HG03097 (cell line): ENCODE results near the gene GADD45G.

ENCODE experiments used
- ATAC-seq: cut with Tn5 transposase; IDR thresholded peaks from one replicate; pipeline ENCODE4 v1.9.1; 2021; ENCODE audit not compliant: unreplicated experiment, low FRiP score

The GADD45G gene, protein sequence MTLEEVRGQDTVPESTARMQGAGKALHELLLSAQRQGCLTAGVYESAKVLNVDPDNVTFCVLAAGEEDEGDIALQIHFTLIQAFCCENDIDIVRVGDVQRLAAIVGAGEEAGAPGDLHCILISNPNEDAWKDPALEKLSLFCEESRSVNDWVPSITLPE

DNA sequence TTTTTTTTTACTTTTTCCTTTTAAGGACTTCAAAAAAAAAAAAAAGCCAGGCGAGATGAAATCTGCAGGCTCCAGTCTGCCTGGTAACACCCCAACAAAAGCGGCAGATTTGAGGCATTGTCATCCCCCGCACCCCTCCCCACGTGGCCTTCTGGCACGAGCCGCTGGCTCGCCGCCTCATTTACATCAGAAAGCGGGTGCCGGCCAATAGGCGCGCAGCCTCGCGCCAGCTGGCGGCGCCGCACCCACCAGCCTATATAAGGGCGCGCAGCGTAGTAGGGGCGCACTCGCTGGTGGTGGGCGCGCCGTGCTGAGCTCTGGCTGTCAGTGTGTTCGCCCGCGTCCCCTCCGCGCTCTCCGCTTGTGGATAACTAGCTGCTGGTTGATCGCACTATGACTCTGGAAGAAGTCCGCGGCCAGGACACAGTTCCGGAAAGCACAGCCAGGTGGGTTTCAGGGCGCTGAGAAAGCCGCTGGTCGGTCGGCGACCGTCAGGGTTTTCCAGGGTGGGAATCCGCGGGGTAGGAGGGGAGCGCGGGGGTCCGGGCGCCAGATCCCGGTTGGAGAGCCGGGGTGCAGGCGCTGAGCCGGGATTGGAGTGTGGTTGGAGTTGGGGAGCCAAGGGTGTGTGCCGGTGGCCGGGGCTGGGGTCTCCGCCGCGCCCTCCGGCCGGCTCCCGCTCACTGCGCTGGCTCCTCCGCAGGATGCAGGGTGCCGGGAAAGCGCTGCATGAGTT lies at the start of gene GADD45G:
Gene GADD45G, plus strand, starts transcription at position 284 of the 736 bp plus-strand sequence. Its CDS starts 110 bp downstream, at position 394.
- peak; percentile 47 for ATAC-seq

DNA sequence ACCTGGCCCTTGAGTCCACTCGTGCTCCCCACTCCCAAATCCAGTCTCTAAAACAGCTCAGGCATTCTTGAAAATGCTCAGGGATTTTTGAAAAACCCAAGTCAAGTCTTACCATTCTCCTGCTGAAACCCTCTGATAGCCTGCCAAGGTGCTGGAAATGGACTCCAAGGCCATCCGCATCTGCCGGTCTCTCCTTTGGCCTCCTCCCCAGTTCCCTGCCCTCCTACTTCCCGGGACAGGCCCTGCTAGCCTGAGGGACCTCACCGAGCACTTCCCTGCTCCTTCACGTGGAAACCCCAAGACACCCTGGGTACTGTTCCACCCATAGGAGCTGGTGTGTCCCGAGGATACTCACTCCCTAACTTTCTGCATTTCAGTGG lies 49.8 kb upstream of the GADD45G start:
- ATAC-seq: no peak

DNA sequence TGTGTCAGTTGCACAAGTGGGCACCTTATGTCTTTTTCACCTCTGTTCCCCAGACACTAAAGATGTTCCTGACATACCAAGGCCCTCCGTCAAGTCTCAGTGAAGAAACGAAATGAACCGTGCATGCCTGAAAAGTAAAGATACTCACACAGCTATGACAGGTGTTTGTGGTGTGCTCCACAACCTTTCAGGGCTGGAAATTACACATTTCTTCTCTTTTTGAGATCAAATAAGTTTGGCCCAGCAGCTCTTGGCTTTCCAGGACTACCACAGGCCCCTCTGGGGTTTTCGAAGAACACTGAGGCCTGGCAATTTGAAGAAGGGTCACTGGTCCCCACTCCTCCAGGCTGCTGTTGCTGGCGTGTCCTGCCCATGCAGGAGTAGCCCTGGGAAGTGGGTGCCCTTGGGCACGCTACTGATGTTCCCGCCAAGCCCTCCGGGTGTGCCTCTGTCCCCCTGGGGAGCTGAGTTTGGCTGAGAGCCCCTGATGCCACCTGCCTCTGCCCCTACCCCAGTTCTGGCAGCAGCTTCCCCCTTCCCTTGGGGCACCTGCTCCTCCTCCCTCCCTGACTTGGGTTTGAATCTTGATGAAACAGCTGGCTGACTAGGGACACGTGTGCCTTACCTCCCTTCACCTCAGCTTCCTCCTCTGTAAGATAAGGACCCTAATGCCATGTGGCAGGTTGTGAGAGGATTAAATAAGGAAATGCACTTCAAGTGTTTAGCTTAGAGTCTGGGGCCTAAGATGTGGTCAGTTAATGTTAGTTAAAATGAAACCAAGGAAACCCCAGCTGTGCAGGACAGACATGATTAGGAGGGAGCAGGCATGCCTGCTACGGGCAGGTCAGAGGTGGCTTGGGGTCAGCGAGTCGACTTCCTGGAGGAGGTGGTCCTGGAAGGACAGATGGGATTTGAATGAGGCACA lies 49.1 kb upstream of the GADD45G start:
- ATAC-seq: peak; percentile 65

DNA sequence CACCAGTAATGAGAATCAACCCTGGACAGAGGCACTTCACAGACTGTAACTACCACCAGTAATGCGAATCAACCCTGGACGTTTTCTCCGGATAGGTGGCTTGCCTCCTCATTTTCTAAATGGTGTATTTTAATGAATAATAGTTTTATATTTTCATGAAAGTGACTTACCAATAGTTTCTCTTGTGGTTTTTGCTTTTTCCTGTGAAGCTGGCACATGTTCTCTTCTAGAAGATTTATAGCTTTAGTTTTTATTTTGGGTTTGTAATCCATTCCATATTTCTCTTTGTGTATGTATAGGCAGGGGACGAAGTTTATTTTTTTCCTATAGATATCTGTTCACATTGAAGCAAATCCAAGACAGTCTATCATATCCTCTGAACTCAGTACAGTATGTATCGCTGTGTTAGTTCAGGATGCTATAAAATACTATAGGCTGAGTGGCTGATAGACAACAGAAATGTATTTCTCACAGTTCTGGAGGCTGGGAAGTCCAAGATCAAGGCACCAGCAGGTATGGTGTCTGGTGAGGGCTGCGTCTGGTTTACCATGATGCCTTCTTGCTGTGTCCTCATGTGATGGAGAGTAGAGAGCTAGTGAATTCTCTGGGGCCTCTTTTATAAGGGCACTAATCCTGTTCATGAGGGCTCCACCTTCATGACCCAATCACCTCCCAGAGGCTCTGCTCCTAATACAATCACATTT lies 46.5 kb upstream of the GADD45G start:
- no peak for ATAC-seq

DNA sequence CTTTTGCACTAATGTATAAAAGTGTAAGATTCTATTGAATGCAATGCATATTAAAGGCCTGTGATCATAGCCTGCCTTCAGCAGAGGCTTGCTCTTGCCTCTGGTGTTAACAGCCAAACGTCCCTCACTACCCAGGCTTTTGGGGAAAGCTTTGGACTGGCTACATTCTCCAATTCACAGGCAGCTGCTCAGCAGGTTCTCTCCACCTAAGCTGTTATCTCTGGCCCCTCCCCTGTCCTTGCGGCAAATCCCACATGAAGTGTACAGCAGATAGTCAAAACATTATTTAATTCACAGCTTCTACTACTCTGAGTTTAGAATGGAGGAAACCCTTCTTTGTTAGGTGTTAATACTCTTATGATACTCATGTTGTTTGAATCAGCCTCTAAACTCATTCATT lies 45.9 kb upstream of the GADD45G start:
- no peak for ATAC-seq

DNA sequence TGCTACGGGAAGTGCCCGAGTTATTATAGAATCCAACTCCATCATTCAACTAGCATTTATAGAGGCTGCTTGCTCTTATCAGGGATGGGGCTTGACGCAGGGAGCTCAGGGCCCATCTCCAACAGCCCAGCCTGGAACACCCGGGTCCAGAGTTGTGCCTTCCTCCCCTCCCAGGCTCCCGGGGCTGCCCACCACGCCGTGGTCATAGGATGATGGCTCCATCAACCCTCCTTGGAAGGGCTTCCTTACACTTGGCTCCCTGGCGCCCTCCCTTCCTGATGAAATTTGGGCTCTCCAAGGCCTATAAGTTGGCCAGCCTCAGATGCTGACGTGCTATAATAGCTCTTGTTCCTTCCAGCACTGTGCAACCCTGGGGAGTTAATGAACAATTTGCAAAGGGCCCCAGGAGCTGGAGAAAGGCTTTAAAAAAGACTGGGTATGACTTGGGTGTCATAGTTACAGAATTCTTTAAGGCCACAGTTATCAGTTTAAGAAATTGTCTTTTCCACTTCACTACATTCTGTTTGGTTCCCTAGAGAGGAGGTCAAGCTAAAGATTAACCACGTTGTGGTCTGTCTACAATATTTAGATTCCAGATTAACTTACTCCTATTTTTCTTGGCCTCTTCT lies 42.5 kb upstream of the GADD45G start:
- no peak for ATAC-seq

DNA sequence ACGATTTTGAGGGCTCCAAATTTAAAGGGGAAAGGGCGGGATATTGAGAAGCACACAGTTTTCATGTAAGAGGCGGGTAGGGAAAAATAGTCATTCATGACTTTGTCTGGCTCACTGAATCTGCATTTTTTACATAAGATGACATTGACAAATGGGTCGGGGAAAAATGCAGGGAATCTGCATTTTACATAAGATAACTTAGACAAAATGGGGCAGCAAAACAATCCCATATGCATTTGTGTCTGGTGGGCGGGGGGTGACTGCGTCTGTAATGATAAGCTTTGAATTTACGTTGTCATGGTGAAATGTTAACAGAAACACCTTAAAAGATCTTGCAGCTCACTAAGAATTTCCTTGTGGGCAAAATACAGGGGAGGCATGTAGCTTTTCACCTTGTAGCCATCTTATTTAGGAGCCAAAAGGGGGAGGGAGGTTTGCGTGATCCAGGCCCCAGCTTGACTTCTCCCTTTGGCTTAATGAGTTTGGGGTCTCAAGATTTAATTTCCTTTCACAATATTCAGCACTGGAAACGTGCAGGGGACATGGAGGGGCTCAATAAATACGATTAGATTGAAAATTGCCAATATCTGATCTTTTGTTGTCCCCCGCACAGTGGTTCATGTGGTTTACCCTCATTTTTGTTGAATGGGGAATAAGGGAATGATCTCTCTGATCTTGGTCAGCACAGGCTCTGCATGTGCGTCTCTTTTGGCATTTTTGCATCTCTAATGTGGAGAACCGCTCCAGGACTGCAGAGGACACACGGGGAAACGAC lies 41.1 kb upstream of the GADD45G start:
- ATAC-seq: no peak

DNA sequence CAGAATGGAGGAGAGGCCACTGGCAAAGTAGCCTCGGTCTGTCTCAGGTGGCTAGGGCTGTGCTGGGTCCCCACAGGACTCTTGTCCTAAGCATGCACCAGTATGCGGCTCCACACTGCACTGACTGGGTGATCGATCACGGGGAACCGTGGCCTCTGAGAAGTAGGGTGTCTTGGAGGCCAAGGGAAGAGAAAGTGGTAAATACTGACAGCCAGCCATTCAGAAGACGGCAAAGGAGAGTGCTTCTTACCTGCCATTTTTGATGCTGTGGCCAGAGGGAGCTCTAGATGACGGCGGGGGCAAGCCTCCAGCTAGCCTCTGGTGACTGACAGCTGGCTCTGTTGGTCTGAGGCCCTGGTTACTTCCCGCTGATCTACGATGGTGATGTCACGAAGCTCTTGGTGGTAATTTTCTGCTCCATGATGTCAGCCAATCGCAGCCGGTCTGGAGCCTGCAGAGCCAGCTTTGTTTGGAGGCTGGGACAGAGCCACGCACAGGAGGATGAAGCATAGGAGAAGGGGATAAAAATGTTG lies 40.4 kb upstream of the GADD45G start:
- no peak for ATAC-seq

DNA sequence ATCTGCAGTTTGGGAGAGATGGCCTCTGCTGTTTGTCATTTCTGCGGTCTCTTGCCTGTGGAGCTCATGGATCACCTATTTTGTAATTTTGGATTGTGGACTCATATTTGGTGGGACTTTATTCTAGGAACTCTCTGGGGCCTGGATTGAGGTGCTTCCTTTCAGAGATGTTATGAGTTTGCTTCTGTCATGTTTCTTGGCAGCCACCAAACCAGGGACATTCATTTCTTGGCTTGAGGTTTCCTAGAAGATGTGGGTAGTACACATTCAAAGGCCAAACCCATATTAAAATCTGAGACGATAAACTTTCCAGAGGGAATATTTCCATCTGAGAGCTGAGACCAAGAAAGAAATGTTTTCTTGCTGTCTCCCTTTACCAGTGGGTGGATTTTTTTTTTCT lies 37.2 kb upstream of the GADD45G start:
- ATAC-seq: no peak

DNA sequence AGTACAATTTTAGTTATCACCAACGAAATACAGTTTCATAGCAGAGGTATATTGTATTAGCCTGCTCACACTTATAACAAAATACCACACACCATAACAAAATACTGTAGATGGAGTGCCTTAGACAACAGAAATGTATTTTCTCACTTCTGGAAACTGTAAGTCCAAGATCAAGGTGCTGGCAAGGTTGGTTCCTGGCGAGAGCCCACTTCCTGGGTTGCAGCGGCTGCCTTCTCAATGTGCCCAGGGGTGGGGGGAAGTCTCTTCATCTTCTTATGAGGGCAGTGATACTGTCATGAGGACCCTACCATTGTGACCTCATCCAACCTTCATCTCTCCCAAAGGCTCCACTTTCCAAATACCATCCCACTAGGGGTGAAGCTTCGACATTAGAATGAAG lies 30.5 kb upstream of the GADD45G start:
- no peak for ATAC-seq

DNA sequence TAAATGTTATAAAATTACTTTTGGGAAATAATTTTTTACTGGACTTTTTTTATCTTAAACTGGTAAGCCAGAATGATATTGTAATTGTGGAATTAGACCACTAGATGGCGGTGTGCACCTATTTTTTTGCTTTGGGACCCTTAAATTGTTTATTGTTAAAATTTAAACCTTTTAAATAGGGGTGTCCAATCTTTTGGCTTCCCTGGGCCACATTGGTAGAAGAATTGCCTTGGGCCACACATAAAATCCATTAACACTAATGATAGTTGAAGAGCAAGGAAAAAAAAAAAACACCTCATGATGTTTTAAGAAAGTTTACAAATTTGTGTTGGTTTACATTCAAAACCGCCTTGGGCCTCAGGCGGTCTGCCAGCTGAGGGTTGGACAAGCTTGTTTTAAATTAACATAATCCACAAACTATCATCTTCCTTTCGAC lies 28.4 kb upstream of the GADD45G start:
- no peak for ATAC-seq

DNA sequence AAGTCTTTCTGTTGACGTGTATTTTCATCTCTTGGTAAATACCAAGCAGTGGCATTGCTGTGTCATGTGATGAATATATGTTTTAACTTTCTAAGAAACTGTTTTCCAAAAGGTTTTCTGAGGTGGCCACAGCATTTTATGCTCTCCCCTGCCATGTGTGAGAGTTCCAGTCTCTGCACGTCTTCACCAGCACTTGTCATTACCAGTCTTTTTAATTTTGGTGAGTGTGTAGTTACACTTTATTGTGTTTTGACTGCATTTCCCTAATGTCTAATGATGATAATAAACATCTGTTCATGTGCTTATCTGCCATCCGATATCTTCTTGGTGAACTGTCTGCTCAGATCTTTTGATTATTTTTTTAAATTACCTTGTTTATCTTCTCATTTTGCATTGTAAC lies 27.4 kb upstream of the GADD45G start:
- ATAC-seq: no peak

DNA sequence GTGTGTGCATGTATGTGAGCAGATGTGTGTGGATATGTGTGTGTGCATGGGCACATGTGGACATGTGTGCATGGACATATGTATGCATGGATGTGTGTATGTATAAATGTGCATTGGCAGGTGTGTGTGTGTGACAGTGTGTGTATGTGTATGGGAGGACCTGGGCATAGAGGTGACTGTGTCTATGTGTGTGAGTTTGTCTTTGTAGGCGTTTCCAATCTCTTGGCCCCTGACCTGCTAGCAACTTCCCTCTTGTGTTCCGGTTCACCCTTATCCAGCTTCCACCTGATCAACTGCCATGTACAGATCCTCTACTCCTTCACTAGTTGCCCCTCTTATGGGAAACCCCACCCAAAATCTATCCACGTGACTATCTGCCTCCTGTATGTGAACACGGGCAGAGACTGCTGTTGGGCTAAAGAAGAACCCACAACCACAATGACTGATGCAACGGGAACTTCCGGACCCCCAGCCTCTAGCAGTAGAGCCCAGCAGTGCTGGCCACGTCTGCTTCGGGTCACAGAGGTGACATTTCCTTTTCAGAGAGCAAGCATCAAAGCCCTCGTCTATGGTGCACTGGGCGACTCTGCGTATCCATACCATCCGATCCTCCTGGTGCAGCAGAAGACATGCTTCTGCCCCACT lies 24.9 kb upstream of the GADD45G start:
- no peak for ATAC-seq

DNA sequence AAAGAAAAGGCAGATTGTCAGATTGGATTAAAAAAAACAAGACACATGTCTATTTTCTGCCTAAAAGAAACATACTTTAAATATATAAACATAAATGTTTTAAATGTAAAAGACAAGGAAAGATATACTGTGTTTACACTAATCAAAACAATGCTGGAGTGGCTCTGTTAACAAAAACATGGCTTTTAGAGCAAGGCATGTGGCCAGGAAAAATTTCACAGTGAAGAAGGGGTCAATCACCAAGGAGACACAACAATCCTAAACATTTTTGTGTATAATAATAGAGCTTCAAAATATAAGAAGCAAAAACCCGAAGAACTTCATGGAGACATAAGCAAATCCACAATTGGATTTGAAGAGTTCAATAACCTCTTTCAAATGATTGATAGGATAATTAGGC lies 18.5 kb upstream of the GADD45G start:
- no peak for ATAC-seq

DNA sequence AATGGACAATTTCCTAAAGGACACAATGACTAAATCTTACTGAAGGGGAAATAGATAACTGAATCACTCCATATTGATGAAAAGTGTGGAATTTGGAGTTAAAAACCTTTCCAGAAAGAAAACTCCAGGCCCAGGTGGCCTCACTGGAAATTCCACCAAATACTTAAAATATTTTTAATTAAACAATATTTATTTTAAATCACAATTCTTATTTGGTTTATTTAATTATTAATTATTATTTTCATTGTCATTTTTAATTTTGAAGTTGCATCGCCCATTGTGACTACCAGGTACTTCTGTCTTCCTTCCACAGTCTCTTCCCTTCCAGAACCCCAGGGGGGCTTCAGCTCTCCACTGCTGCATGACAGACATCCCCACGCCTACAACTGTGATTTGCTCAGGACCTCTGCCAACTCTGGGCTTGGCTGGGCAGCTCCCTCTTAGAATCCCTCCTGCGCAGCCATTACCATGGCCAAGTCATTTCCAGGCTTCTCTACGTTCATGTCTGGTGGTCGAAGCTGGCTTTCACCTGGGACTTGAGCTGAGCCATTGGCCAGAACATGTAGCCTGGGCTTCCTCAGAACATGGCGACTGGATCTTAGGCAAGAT lies 16.4 kb upstream of the GADD45G start:
- no peak for ATAC-seq

DNA sequence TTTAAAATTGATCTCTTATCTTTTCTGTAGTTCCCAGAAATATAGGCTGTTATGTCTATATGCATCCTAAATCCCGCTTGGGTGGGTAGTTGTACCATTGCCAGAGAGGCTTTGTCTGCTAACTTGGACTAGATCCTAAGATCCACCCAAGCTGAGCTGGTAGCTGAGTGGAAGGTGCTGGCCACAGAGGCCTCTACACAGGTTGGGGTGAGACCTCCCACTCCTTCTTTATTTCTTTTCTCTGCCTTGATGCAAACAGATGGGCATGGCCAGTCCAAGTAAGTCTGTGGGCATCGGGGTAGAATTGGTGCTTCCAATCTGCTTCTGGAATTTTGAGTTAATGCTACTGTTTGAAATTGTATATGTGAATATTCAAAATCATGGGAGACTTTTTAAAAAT lies 14.4 kb upstream of the GADD45G start:
- ATAC-seq: no peak

DNA sequence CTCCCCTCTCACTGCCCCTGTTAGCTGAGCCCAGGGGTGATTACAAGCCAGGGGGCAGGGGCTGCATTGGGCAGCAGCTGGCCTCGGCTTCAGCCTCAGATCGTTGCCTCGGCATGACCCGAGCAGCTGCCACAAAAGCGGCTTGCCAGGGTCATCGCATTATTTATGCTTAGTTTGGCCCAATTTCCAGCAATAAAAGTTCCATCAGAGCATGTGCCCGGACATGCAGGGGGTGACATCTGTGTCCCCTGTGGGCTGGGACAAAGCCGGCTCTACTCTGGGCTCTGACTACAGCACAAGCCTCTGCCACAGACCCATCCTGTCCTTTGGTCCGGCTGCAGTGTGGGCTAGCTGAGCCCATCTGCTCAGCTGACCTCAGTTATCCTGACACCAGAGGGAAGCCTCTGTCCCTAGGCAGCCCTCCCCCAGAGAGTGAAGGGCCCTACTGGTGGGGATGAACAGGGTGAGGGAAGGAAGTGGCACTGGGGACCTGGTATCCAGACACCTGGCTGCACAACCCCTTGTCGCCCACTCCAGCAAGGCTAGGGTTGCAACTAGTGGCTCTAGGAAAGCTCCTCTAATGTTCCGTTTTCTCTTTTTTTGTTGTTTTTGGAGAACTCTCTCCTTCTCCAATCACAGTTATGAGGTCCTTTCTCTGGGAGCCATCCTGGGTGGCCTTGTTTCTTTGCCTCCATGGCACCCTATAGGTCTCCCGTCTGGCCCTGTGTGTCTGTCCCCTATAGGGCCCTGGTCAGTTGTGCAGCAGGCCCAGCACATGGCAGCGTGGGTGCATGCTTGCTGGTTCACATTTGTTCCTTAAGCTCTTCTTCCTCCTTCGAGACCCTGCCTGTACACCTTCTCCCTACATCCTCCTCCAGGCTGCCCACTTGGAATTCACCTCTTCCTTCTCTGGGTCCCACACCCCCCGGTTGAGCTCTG lies 13.3 kb upstream of the GADD45G start:
- no peak for ATAC-seq
